Mucosa of descending colon (tissue), 3 donors: ENCODE data around the gene CASZ1. TPM values are rescaled to one million over a fixed set of nuclear protein-coding genes. Genes with fewer than 3 reads are reported as not detected.
A peak's percentile ranks its signal among the peaks of the same experiment; 100 is the strongest.

Experiments
- ATAC-seq: fragments of 200-7000 bp; cut with Tn5 transposase; one replicate; pipeline ENCODE4 v1.9.1; 2020; ENCODE audit warnings: mild to moderate bottlenecking, moderate library complexity
- DNase-seq, 3 donors: peaks; one replicate each; pipeline ENCODE4 v3.0.0-alpha.2; 2020
- H3K36me3 ChIP-seq: fragments of 200-600 bp; one replicate; pipeline ENCODE4 v1.8.0; 2021; ENCODE audit warnings: low read depth, mild to moderate bottlenecking
- H3K4me1 ChIP-seq: fragments of 200-600 bp; one replicate; pipeline ENCODE4 v1.8.0; 2021; ENCODE audit warnings: low read depth, mild to moderate bottlenecking
- H3K4me3 ChIP-seq: fragments of 200-600 bp; one replicate; pipeline ENCODE4 v1.8.0; 2021; ENCODE audit warnings: mild to moderate bottlenecking
- H3K9me3 ChIP-seq: fragments of 200-600 bp; one replicate; pipeline ENCODE4 v1.8.0; 2021; ENCODE audit warnings: mild to moderate bottlenecking
- intact Hi-C, 2 donors: fragments of 100-400 bp; cut with DNase I in 1 of 2; cut with micrococcal nuclease in 1 of 2; formaldehyde crosslinking; loops; one replicate each; pipeline versions ENCODE4 v1.11.0 to v1.11.1; 2022; cut with DNase I, micrococcal nuclease
- total RNA-seq, 3 donors: library from RNA; stranded (reverse); fragmentation: NEBNext Ultra II Directional in 2 of 3; extraction: Animal tissue kit (Norgen Biotek cat#: 25700) in 2 of 3; gene quantifications; one replicate each; pipeline versions ENCODE4 v1.2.1 to v1.2.4, GENCODE V29; 2021 to 2023
- TF ChIP-seq, protein P1 (sequence below): fragments of 200-600 bp; IDR thresholded peaks from one replicate; pipeline ENCODE4 v1.8.0; 2022; ENCODE audit warnings: antibody characterized with exemption, mild to moderate bottlenecking
- donor health status: DM: no; HTN: no; CAD: no; lungs with moderate emphysema.
- donor health status: DM: no; HTN: no; CAD: no.
- donor health status: DM: no; HTN: yes; CAD: no.

Gene CASZ1
- total RNA-seq, 3 donors from 2014 or later = 66.5 to 110 (median 84.5) TPM

DNA sequence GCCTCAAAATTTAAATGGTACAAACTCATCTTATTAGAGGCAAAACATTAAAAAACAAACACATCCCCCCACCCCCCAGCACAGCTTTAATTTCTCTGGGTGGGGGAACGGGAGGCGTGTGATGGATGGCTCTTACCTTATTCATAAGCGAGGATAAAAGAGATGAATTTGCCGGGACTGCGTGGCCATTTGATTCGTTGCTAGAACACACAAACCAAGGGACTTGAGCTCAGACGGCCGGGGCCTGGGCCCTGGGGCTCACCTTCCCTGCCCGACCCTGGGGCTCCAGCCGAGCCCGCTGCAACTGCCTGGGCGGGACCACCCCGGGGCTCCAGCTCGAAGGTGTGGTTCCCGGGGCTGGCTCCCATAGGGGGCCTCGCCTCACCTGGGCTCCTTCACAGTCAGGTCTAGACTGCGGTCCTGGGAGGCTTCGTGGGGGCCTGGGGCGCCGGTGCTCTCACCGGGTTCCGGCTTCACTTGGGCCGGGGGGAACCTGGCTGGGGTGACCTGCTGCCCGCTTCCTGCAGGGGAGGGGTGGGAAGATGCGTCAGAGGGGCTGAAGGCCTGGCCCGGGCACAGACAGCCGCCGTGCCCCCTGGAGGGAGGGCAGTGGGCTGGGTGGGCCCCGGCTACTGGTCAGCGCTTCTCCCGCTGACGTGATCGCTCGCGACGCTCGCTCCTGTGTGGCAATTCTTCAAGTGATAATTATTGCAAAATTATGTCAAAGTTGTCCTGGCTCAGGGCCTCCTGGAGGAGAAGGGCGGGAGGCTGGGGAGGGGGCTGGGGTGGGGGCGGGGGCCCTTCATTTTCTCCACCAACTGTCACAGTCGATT is 145.7 kb downstream of the CASZ1 start:
- Histone ChIP-seq H3K9me3 (no peaks in the 10 kb centered on the region), H3K36me3 (peaks cover 9% of the 10 kb centered on the region), H3K4me1 (no peaks in the 10 kb centered on the region), H3K4me3 (no peak overlapping the region)
- DNase-seq (no peak), ATAC-seq (no peak)
- intact Hi-C loops = no loop called here
- TF ChIP-seq, protein P1, sequence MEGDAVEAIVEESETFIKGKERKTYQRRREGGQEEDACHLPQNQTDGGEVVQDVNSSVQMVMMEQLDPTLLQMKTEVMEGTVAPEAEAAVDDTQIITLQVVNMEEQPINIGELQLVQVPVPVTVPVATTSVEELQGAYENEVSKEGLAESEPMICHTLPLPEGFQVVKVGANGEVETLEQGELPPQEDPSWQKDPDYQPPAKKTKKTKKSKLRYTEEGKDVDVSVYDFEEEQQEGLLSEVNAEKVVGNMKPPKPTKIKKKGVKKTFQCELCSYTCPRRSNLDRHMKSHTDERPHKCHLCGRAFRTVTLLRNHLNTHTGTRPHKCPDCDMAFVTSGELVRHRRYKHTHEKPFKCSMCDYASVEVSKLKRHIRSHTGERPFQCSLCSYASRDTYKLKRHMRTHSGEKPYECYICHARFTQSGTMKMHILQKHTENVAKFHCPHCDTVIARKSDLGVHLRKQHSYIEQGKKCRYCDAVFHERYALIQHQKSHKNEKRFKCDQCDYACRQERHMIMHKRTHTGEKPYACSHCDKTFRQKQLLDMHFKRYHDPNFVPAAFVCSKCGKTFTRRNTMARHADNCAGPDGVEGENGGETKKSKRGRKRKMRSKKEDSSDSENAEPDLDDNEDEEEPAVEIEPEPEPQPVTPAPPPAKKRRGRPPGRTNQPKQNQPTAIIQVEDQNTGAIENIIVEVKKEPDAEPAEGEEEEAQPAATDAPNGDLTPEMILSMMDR = no peak

DNA sequence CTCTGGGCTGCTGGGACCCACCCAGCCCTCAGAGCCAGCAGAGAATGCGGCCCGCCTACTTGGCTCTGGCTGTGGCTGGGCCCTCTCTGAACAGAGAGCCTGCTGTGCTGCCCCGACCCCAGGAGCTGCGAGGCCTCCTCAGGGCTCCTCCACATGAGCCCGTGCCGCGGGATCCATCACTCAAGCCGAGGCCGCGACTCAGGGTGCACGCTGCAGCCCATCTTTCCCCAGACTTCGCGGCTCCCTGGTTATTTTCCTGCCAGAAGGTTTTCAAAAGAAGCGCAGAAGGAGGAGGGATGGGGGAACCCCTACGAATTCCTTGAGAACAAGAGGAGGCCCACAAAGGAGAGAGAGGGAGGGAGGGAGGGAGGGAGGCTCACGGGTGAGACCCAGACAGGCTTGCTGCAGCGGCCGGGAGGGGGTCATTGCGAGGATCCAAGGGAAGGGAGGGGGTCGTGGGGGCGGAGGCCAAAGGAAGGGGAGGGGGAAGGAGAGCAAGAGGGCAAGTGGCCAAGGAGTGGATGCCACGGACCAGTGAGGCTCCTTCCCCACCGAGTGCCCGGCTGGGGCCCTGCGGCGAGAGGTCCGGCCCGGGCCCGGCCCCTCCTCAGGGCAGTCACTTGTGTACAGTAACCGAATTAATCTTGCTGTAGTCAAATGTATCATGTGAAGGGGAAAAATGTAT is 146.8 kb downstream of the CASZ1 start:
- H3K9me3 ChIP-seq = no peaks in the 10 kb centered on the region
- TF ChIP-seq, protein P1 = no peak
- no peak for DNase-seq
- intact Hi-C loops = no loop called here
- ATAC-seq = no peak
- peaks cover 9% of the 10 kb centered on the region for H3K36me3 ChIP-seq
- no peaks in the 10 kb centered on the region for H3K4me1 ChIP-seq
- no peak overlapping the region for H3K4me3 ChIP-seq

DNA sequence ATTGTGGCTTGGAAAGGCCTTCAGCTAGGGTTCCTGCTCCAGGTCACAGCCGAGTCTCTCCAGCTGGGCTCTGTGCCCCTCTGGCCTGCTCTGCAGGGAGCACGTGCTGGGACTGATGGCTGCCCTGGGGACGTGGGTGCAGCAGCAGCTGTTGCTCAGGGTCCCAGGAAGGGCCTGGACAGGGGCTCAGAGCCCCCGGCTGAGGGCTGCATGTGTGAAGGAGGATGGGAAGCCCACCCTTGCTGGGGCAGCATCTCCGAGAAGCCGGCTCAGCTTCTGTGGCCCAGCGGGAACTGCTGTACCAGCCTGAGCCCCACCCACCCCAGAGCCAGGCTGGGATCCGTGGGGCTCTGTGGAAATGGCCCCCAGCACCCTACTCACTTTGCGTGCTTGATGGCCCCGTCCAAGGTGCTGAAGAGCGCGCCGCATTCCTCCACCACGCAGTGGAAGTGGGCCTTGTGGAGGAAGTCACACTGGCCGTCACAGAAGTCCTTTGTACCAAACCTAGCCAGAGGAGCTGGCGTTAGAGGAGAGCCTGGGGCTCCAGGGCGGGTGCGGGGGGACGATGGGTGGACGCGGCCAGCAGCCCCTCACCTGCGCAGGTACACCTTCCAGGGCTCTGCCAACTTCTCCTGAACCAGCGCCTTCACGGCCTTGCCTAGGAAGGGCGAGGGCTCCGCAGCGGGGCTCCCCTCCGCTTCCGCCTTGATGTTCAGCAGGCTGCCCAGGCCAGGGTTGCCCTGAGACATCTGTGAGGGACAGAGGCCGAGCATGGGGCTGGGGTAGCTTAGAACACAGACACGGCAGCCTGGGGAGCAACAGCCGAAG is 147.5 kb downstream of the CASZ1 start:
- no peaks in the 10 kb centered on the region for H3K4me1 ChIP-seq
- no peaks in the 10 kb centered on the region for H3K9me3 ChIP-seq
- no peak for DNase-seq
- intact Hi-C loops = no loop called here
- peaks cover 9% of the 10 kb centered on the region for H3K36me3 ChIP-seq
- ATAC-seq = no peak
- H3K4me3 ChIP-seq = no peak overlapping the region
- TF ChIP-seq, protein P1 = no peak

DNA sequence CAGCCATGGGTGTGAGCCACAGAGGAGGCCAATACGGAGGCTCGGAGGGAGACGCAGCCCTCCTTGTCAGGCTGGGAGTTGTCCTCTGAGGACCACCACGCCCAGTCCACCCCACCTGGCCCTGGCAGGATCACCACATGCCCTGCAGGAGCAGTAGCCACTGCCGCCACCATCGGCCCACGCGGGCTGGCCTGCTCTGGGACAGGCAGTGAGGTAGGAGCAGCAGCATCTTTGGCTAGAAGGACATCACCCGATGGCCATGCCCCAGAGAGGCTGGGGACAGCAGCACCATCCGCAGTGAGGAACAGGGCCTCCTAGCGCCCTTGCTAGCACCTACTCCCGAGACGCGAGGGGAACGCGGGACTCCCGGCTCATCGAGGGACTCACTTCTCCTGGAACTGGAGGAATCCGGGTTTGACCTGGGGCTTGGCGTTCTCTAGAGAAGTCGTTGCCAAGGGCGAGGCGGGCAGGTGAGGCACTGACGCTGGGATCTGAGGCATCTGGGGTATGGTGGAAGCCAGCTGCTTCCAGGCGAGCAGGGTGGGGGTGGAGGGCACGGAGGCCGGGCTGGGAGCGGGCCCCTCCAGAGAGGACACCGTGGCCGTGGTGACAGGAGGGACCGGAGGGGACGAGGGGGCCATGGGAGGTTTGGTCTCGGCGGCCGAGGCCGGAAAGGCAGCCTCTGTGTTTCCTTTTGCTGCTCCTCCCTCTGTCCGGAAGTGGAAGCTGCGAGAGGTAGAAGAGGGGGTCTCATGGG is 148.9 kb downstream of the CASZ1 start:
- intact Hi-C loops = no loop called here
- Histone ChIP-seq H3K9me3 (no peaks in the 10 kb centered on the region), H3K36me3 (peaks cover 3% of the 10 kb centered on the region), H3K4me3 (no peak overlapping the region), H3K4me1 (no peaks in the 10 kb centered on the region)
- TF ChIP-seq, protein P1 = no peak
- ATAC-seq (no peak), DNase-seq (no peak)

DNA sequence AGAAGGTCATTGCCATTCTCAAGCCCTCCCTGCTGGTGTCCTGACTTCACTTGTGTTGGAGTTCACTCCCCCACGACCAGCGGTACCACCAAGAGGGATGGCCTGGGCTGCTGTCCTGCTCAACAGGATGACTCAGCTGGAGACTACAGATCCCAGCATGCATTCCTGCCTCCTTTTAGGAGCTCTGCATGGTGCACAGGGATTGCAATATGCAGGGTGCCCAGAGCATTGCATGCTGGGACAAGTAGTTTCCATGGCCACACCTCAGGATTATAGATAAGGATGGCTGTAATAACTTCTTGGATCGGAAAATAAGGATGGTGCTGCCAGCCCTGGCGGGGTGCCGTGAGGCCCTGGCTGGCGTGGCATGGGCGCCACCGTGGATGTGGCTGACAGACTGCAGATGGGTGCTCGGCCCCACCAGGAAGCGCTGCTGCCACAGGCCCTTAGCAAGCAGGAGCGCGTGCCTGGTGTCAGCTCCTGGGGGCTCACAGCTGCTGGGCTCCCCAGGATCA is 150.0 kb downstream of the CASZ1 start:
- DNase-seq (peak in 1 of 3 donors; percentile 51), ATAC-seq (peak; percentile 70)
- intact Hi-C loops = no loop called here
- H3K4me3 ChIP-seq = no peak overlapping the region
- no peaks in the 10 kb centered on the region for H3K4me1 ChIP-seq
- no peaks in the 10 kb centered on the region for H3K9me3 ChIP-seq
- H3K36me3 ChIP-seq = peaks cover 3% of the 10 kb centered on the region
- TF ChIP-seq, protein P1 = no peak
